ENCODE data around the gene DCBLD1.
"Not testable (repeated sequence)": the region's sequence is repeated elsewhere in the genome, so short reads cannot be mapped to it uniquely, and the experiment has no call there.

The DCBLD1 gene

DNA sequence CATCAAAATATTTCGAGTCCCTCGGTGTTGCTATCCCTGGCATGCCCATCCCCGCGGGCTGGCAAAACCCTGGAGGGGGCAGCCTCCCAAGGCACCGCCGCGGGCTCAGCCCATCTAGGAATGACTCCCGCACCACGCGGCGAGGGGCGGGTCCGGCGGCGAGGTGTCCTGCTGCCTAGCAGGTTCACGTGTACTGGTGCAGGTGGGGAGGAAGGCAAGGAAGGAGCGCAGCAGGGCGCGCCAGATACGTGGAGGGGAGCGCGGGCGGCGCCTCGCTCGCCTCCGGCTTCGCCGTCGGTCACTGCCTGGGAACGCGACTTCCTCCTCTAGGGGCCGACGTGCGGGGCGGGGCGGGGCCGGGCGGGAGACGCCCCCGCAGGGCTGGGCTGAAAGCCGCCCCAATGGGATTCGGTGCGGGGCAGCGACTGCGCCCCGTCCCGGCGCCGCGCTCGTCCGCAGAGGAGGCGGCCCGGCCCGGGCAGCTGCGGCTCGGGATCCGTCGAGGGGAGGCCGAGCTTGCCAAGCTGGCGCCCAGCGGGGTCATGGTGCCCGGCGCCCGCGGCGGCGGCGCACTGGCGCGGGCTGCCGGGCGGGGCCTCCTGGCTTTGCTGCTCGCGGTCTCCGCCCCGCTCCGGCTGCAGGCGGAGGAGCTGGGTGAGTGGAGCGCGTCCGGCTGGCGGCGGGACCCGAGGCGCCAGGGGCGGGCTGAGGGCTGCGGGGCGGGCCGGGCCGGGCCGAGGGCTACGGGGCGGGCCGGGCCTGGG, at the start of gene DCBLD1:
DCBLD1 (plus strand) TSS at position 435 of the 764 bp plus-strand sequence; CDS start at position 543, 108 bp downstream.
- Mint-ChIP-seq H3K4me1 (ENCODE audit: low read depth) (peaks cover 14% of the 10 kb centered on the region), H3K9me3 (no peaks in the 10 kb centered on the region), H3K27ac (peak within 1 kb of the TSS; percentile 90), H3K27me3 (ENCODE audit: low read depth) (peaks cover 69% of the 10 kb centered on the region), H3K4me3 (peak within 1 kb of the TSS; percentile 92), H3K36me3 (ENCODE audit: low read depth) (peaks cover 2% of the 10 kb centered on the region)

DNA sequence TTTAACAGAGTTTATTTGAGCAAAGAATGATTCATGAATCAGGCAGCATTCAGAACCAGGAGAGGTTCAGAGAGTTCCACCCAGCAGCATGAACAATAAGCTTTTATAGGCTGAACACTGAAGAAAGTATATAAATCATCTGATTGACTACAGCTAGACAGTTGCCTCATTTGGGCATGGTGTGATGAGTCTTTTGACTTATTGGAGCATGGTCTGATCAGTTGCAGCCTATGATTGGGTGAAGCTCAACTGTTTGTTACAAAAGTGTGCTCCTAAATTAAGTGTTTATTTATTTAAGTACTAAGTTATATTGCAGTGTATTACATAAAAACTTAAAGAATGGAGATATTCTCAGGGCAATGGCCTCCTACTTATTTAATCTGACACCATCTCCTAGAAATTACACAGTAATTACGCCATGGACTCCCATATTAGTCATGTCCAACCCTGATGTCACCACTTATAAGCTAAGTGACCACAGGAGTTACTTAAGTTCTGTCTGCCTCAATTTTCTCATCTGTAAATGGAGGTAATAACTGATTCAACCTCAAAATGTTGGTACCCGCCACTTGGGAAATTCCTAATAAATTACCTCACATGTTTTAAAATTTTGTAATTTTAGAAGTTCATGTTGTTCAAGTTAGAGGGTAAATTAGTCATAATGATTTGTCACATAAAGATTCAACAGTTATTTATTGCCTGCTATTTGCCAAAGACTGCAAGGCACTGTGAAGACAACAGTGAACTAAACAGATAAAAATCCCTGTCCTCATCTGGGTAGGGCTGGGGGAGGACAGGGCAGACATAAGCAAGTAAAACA, 41.6 kb upstream of the DCBLD1 start:
- peaks cover 25% of the 10 kb centered on the region for H3K27me3 Mint-ChIP-seq (ENCODE audit: low read depth)
- no peaks in the 10 kb centered on the region for H3K4me1 Mint-ChIP-seq (ENCODE audit: low read depth)
- no peak overlapping the region for H3K4me3 Mint-ChIP-seq
- H3K36me3 Mint-ChIP-seq (ENCODE audit: low read depth), result no peaks in the 10 kb centered on the region
- H3K9me3 Mint-ChIP-seq, result no peaks in the 10 kb centered on the region
- H3K27ac Mint-ChIP-seq, result no peak overlapping the region

DNA sequence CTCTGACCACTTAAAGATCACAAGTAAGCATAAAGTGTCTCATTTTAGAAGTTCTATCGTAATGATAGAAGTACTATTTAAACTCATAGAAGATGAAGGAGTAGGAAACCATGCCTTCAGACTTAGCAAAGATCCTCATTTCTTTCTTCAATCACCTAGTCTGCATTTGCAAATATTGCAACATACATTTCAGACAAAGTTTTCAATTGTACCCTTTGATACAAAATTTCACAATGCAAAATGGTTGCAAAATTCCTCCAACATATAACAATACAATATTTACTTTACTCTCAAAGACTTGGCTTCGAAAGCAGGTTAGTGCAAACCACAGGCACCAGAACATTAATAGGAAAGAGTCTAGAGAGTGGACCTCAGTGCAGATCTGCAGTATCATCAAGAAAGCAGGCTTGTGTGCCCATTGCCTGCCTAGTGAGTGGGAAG, 40.6 kb upstream of the DCBLD1 start:
- Mint-ChIP-seq H3K4me1 (ENCODE audit: low read depth) (no peaks in the 10 kb centered on the region), H3K27ac (no peak overlapping the region), H3K27me3 (ENCODE audit: low read depth) (peaks cover 28% of the 10 kb centered on the region)

DNA sequence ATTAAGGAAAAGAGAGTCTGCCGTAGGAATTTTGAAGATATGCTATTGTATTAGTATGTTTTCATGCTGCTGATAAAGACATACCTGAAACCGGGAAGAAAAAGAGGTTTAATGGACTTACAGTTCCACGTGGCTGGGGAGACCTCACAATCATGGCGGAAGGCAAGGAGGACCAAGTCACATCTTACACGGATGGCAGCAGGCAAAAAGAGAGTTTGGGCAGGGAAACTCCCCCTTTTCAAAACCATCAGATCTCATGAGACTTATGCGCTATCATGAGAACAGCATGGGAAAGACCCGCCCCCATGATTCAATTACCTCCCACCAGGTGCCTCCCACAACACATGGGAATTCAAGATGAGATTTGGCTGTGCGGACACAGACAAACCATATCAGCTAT, 40.2 kb upstream of the DCBLD1 start:
- not testable (repeated sequence) for H3K36me3 Mint-ChIP-seq (ENCODE audit: low read depth); H3K4me1 Mint-ChIP-seq (ENCODE audit: low read depth); H3K4me3 Mint-ChIP-seq; H3K9me3 Mint-ChIP-seq; H3K27ac Mint-ChIP-seq
- H3K27me3 Mint-ChIP-seq (ENCODE audit: low read depth), result peaks cover 31% of the 10 kb centered on the region

More for the DNA sequence above, 40.6 kb upstream of the DCBLD1 start:
- H3K4me3 Mint-ChIP-seq, result no peak overlapping the region
- no peaks in the 10 kb centered on the region for H3K36me3 Mint-ChIP-seq (ENCODE audit: low read depth)
- H3K9me3 Mint-ChIP-seq, result no peaks in the 10 kb centered on the region

GRCh38 chr6:117444600-117444999, 37.9 kb upstream of the DCBLD1 start:
- Mint-ChIP-seq H3K36me3 (ENCODE audit: low read depth) (no peaks in the 10 kb centered on the region), H3K27me3 (ENCODE audit: low read depth) (peaks cover 47% of the 10 kb centered on the region), H3K27ac (no peak overlapping the region), H3K4me1 (ENCODE audit: low read depth) (no peaks in the 10 kb centered on the region), H3K9me3 (no peaks in the 10 kb centered on the region), H3K4me3 (no peak overlapping the region)

DNA sequence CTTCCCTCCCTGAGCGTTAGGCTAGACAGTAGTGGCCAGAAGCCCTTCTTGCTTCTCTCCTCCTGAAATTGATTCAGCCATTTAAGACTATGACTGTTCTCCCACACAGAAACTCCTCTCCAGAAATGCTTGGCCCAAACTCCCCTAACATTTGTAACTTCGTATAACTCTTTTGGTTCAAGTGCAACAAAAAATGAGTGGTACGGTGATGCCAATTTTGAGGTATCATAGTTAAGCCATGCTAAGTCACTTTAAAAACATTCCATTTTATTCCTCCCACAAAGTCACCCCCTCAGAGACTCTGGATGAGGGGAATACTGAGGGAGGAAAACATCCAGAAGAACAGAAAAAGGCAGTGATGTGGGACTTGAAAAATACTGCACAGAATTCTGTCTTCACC, 35.6 kb upstream of the DCBLD1 start:
- Mint-ChIP-seq H3K27ac (no peak overlapping the region), H3K4me3 (no peak overlapping the region), H3K9me3 (no peaks in the 10 kb centered on the region), H3K27me3 (ENCODE audit: low read depth) (peaks cover 60% of the 10 kb centered on the region), H3K36me3 (ENCODE audit: low read depth) (no peaks in the 10 kb centered on the region), H3K4me1 (ENCODE audit: low read depth) (no peaks in the 10 kb centered on the region)

DNA sequence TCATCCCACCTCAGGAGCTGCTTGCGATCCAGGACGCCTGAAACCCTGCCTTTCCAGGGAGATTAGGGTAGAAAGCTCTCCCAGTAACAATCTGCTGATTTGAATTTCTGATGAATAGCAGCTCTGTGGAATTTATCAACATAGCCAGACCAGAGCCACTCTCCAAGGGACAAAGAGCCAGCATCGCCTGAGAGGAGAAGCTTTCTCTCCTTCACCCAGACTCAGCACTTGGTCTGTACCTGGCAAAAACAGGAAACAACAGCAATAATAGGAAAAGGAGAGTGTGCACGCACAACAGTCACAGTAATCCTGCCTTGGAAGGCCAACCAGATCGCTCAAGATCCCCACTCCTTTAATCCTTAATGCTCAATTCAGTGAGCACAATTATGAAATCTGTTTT, 34.5 kb upstream of the DCBLD1 start:
- Mint-ChIP-seq H3K27ac (no peak overlapping the region), H3K27me3 (ENCODE audit: low read depth) (peaks cover 57% of the 10 kb centered on the region), H3K9me3 (no peaks in the 10 kb centered on the region), H3K36me3 (ENCODE audit: low read depth) (no peaks in the 10 kb centered on the region), H3K4me1 (ENCODE audit: low read depth) (no peaks in the 10 kb centered on the region), H3K4me3 (no peak overlapping the region)

- no peak overlapping the region for H3K27ac Mint-ChIP-seq
- no peaks in the 10 kb centered on the region for H3K4me1 Mint-ChIP-seq (ENCODE audit: low read depth)
- no peaks in the 10 kb centered on the region for H3K36me3 Mint-ChIP-seq (ENCODE audit: low read depth)
- H3K27me3 Mint-ChIP-seq (ENCODE audit: low read depth), result peaks cover 57% of the 10 kb centered on the region
- no peaks in the 10 kb centered on the region for H3K9me3 Mint-ChIP-seq
- no peak overlapping the region for H3K4me3 Mint-ChIP-seq
These were observed 33.6 kb upstream of the DCBLD1 start for GRCh38 chr6:117448732-117449485.

DNA sequence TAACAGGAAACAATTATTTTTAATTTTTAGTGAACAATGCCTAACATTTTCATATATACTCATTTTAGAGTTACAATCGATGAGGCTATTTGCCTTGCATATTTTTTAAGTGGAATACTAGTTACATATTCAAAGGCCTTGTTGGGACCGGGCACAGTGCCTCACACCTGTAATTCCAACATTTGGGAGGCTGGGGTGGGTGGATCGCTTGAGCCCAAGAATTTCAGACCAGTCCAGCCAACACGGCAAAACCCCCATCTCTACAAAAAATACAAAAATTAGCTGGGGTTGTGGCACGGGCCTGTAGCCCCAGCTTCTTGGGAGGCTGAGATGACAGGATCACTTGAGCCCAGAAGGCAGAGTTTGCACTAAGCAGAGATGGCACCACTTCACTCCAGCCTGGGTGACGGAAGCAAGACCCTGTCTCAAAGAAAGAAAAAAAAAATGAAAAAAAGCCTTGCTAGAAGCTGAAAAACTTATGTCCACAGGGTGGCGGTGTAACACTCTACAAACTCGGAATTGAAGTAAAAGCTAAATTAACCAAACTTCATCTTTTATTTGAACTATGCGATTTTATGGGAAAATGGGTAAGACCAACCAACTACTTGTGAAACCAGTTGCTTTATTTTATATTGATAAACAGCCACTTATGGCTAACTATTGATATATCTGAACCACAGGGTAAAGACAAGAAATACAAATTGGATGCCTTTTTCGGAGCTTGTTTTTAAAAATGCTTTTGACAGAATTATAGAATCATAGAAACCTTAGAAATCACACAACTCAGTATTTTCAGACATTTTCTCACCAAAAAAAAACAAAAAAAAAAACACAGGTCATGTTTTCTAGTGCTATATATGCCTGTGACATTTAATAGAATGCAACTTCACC, 32.7 kb upstream of the DCBLD1 start:
- Mint-ChIP-seq H3K27ac (no peak overlapping the region), H3K4me1 (ENCODE audit: low read depth) (no peaks in the 10 kb centered on the region), H3K27me3 (ENCODE audit: low read depth) (peaks cover 66% of the 10 kb centered on the region), H3K4me3 (no peak overlapping the region), H3K36me3 (ENCODE audit: low read depth) (no peaks in the 10 kb centered on the region), H3K9me3 (no peaks in the 10 kb centered on the region)

GRCh38 chr6:117451671-117452070, 30.8 kb upstream of the DCBLD1 start:
- H3K4me3 Mint-ChIP-seq, result no peak overlapping the region
- H3K27ac Mint-ChIP-seq, result no peak overlapping the region
- H3K36me3 Mint-ChIP-seq (ENCODE audit: low read depth), result no peaks in the 10 kb centered on the region
- H3K4me1 Mint-ChIP-seq (ENCODE audit: low read depth), result no peaks in the 10 kb centered on the region
- peaks cover 63% of the 10 kb centered on the region for H3K27me3 Mint-ChIP-seq (ENCODE audit: low read depth)
- H3K9me3 Mint-ChIP-seq, result no peaks in the 10 kb centered on the region

GRCh38 chr6:117456250-117456649, 26.2 kb upstream of the DCBLD1 start:
- Mint-ChIP-seq H3K27ac (no peak overlapping the region), H3K36me3 (ENCODE audit: low read depth) (no peaks in the 10 kb centered on the region), H3K4me3 (no peak overlapping the region), H3K27me3 (ENCODE audit: low read depth) (peaks cover 47% of the 10 kb centered on the region), H3K9me3 (no peaks in the 10 kb centered on the region), H3K4me1 (ENCODE audit: low read depth) (no peaks in the 10 kb centered on the region)

DNA sequence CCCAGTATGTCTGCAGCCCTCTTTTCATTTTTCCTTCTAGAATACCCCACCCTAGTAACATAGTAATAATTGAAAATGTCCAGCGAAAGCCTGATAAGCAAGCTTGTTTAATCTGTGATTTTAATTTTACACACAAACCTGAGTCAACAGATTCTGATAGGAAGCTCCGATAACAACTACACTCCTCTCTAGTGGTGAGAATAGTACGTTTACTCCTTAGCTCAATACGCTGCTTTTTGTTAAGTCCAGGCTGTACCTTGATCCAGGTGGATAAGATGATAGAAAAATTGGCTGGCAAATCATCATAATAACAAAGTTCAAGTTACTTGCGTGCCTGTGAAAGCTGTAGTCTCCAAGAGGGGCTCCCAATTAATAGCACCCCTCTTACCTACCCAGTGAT, 25.5 kb upstream of the DCBLD1 start:
- Mint-ChIP-seq H3K4me1 (ENCODE audit: low read depth) (no peaks in the 10 kb centered on the region), H3K27ac (no peak overlapping the region), H3K36me3 (ENCODE audit: low read depth) (no peaks in the 10 kb centered on the region), H3K4me3 (no peak overlapping the region), H3K9me3 (no peaks in the 10 kb centered on the region), H3K27me3 (ENCODE audit: low read depth) (peaks cover 42% of the 10 kb centered on the region)

- Mint-ChIP-seq H3K9me3 (no peaks in the 10 kb centered on the region), H3K27me3 (ENCODE audit: low read depth) (peaks cover 31% of the 10 kb centered on the region), H3K27ac (no peak overlapping the region), H3K4me3 (no peak overlapping the region), H3K4me1 (ENCODE audit: low read depth) (peaks cover 1% of the 10 kb centered on the region), H3K36me3 (ENCODE audit: low read depth) (no peaks in the 10 kb centered on the region)
These were observed 23.1 kb upstream of the DCBLD1 start for GRCh38 chr6:117459204-117459944.
